NCI-H446 treated with DMSO at 0.1 percent for 48 hours (cell line): ENCODE results near the gene SYN1.

Experiments used
- DNase-seq: peaks from one replicate; lab custom pipeline; 2025; lab: John Stamatoyannopoulos, UW

SYN1 gene

DNA sequence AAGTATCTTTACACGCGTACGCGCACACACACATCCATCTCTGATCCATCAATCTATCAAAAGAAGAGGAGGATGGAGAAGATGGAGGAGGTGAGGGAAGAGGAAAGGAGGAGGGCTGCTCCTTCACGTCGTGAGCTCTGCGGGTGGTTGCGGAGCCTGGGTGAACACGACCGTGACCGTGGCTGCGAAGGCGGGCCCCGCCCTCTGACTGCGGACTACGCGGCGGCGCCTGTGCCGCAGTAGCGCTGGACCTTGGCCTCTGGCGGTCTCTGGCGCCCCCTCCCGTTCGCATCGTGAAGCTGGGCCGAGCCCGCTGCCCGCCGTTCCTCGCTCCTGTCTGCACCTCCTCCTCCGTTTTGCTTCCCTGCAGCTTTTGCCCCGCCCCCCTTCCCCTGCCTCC, 96.4 kb downstream of the SYN1 start:
- DNase-seq, result peak; percentile 42
